ENCODE results near the gene TRIM62.

Gene TRIM62

DNA sequence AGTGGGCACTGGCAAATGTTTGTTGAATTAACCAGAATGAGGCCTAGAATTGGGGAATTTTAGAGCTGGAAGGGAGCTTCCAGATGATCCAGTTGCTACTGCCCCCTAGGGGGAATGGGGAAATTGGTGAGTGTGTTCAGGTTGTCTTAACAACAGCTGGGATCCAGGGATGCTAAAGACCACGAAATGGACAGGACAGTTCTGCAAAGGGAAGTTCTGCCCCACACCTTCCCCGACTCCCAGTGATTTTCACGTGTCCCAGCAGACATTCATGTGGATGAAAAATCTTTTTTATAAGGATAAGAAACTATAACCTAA, 33.9 kb downstream of the TRIM62 start:
- peaks cover 17% of the 10 kb centered on the region for H3K36me3 ChIP-seq (ENCODE audit: control insufficient read depth, insufficient read depth, low read length)
- 71 to 88% methylated on average over 1 of the region's 3 CpGs for whole genome bisulfite sequencing, 2 experiments (ENCODE audit: insufficient coverage in 2 of 2)
- H3K9me3 ChIP-seq (ENCODE audit: control insufficient read depth, low read length): no peaks in the 10 kb centered on the region
- no peak overlapping the region for H3K4me3 ChIP-seq (ENCODE audit: extremely low read depth, insufficient read depth, low read length, poor library complexity, severe bottlenecking)
- no peak overlapping the region for H3K27ac ChIP-seq (ENCODE audit: low read depth, low read length, severe bottlenecking)
- peaks cover 16% of the 10 kb centered on the region for H3K4me1 ChIP-seq (ENCODE audit: control insufficient read depth, insufficient read depth, low read length, poor library complexity, severe bottlenecking)

DNA sequence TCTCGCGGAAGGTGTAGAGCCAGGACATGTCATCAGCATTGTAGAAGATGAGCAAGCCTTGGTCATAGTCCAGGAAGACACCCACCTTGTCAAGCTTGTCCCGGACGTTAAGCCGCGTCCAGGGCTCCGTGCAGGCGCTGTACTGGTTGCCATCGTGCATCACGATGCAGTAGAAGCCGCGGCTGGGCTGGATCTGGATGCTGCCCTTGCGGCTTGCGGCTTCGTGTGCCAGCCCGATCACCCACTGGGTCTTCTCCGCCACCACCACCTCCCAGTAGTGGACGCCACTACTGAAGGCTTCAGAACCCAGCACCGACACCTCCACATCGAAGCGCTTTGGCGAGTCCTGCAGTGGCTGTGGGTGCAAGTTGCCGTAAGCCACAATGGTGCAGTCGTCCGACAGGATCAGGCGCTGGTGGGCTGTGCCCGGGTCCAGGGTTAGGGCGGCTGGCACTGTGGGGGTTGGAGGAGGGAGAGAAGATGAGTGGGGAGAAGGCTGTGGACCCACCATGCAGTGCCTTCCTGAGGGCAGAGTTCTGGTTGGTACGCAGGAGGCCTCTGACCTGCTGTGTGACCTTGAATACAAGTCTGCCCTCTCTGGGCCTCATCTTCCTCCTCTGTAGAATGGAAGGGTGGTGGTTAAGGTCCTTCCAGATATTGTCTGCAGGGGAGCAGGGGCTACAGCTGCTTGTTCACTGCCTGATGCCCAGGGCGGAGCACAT, 34.4 kb downstream of the TRIM62 start:
- whole genome bisulfite sequencing, 2 experiments (ENCODE audit: insufficient coverage in 2 of 2): 95 to 99% methylated on average over 20 to 30 of the region's 30 CpGs
- Histone ChIP-seq H3K27ac (ENCODE audit: low read depth, low read length, severe bottlenecking) (no peak overlapping the region), H3K4me3 (ENCODE audit: extremely low read depth, insufficient read depth, low read length, poor library complexity, severe bottlenecking) (no peak overlapping the region), H3K9me3 (ENCODE audit: control insufficient read depth, low read length) (no peaks in the 10 kb centered on the region), H3K4me1 (ENCODE audit: control insufficient read depth, insufficient read depth, low read length, poor library complexity, severe bottlenecking) (peaks cover 16% of the 10 kb centered on the region), H3K36me3 (ENCODE audit: control insufficient read depth, insufficient read depth, low read length) (peaks cover 17% of the 10 kb centered on the region)

DNA sequence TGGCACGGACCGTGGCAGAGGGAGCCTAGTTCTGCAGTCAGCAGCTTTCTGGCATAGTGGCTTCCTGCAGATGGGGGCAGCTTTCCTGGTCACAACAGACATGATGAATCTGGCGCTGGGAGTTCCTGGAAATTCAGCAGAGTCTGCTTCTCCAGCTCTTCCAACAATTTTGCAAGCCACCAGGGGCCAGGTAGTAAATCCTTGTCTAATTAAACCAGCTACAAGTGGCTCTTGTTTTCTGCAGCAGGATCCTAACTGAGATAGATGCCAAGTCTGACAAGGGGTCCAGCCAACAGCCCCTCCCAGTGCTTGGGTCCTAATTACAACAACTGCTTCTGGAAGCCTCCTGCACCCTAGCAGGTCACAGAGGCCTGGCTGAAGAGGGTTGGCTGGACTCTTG, 35.8 kb downstream of the TRIM62 start:
- H3K36me3 ChIP-seq (ENCODE audit: control insufficient read depth, insufficient read depth, low read length): peaks cover 17% of the 10 kb centered on the region
- no peaks in the 10 kb centered on the region for H3K9me3 ChIP-seq (ENCODE audit: control insufficient read depth, low read length)
- no peak overlapping the region for H3K4me3 ChIP-seq (ENCODE audit: extremely low read depth, insufficient read depth, low read length, poor library complexity, severe bottlenecking)
- no peak overlapping the region for H3K27ac ChIP-seq (ENCODE audit: low read depth, low read length, severe bottlenecking)
- H3K4me1 ChIP-seq (ENCODE audit: control insufficient read depth, insufficient read depth, low read length, poor library complexity, severe bottlenecking): peaks cover 31% of the 10 kb centered on the region
- 97% methylated on average over 3 of the region's 3 CpGs for WGBS, 2 experiments (ENCODE audit: insufficient coverage in 2 of 2)

DNA sequence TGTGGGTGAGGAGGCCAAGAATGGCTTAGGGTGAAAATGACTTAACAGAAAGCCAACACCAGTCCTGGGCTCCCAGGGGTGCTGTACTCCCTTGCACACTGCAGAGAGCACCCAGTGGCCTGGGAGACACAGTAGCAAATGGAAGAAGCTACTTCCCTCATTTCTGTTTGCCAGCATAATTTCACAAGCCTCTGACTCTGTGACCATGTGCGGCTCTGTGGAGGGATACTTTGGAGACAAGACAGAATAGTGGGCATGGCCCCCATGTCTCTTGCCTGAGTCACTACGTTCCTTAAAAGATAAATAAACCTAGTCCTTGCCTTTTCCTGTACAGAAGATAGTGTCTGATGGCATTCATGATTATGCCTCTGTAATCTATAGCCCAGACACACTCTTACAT, 38.1 kb downstream of the TRIM62 start:
- Histone ChIP-seq H3K27ac (ENCODE audit: low read depth, low read length, severe bottlenecking) (peak overlapping the region; percentile 71), H3K4me3 (ENCODE audit: extremely low read depth, insufficient read depth, low read length, poor library complexity, severe bottlenecking) (no peak overlapping the region), H3K4me1 (ENCODE audit: control insufficient read depth, insufficient read depth, low read length, poor library complexity, severe bottlenecking) (peaks cover 40% of the 10 kb centered on the region), H3K9me3 (ENCODE audit: control insufficient read depth, low read length) (no peaks in the 10 kb centered on the region), H3K36me3 (ENCODE audit: control insufficient read depth, insufficient read depth, low read length) (peaks cover 16% of the 10 kb centered on the region)
- 86 to 90% methylated on average over 1 to 2 of the region's 2 CpGs for WGBS, 2 experiments (ENCODE audit: insufficient coverage in 2 of 2)

DNA sequence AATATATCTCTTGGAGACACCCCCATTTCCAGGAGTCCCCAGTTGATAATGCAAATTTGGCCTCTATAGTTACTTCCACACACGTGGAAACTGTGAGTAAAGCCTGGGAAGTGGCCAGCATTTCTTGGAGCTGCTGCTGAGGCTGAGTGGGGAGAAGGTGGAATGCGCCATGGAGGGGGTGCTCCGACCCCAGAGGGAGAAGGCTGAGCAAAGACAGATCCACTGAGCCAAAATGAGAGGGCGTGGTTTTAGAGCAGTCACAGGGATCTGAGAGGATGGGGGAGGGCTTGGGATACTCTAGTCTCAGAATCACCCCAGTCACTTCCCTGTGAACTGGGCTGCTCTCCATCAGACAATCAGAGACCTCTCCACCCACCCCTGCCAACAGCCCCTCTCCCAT, 38.7 kb downstream of the TRIM62 start:
- Histone ChIP-seq H3K4me1 (ENCODE audit: control insufficient read depth, insufficient read depth, low read length, poor library complexity, severe bottlenecking) (peaks cover 40% of the 10 kb centered on the region), H3K27ac (ENCODE audit: low read depth, low read length, severe bottlenecking) (peak overlapping the region; percentile 71), H3K36me3 (ENCODE audit: control insufficient read depth, insufficient read depth, low read length) (peaks cover 10% of the 10 kb centered on the region), H3K4me3 (ENCODE audit: extremely low read depth, insufficient read depth, low read length, poor library complexity, severe bottlenecking) (no peak overlapping the region), H3K9me3 (ENCODE audit: control insufficient read depth, low read length) (no peaks in the 10 kb centered on the region)
- 58 to 73% methylated on average over 3 of the region's 4 CpGs for WGBS, 2 experiments (ENCODE audit: insufficient coverage in 2 of 2)

DNA sequence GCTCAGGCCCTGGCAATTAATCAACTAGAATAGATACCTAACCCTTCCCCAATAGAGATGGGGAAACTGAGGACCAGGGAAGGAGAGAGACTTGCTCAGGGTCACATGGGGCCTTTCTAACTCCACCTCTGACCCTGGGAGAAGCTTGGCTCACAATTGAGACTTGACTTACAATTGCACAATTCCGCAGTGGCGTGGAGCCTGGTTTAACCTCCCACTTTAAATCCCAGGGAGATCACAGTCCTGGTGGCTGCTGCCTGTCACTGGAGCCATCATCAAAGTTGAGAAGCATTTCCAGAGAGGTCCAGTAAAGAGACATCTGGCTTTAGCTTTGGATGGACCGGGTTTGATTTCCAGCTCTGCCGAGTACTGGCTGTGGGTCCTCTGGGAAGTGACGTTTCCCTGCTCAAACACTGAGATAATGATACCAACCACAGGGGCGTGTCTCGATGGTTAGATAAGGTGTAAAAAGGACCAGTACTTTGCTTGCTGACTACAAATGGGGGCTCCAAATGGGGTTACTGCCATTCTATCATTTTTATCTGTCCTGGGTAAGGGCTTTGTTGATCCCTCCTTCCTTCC, 39.3 kb downstream of the TRIM62 start:
- WGBS, 2 experiments (ENCODE audit: insufficient coverage in 2 of 2): 81 to 94% methylated on average over 6 to 7 of the region's 7 CpGs
- Histone ChIP-seq H3K36me3 (ENCODE audit: control insufficient read depth, insufficient read depth, low read length) (peaks cover 9% of the 10 kb centered on the region), H3K27ac (ENCODE audit: low read depth, low read length, severe bottlenecking) (no peak overlapping the region), H3K9me3 (ENCODE audit: control insufficient read depth, low read length) (no peaks in the 10 kb centered on the region), H3K4me1 (ENCODE audit: control insufficient read depth, insufficient read depth, low read length, poor library complexity, severe bottlenecking) (peaks cover 40% of the 10 kb centered on the region), H3K4me3 (ENCODE audit: extremely low read depth, insufficient read depth, low read length, poor library complexity, severe bottlenecking) (no peak overlapping the region)

DNA sequence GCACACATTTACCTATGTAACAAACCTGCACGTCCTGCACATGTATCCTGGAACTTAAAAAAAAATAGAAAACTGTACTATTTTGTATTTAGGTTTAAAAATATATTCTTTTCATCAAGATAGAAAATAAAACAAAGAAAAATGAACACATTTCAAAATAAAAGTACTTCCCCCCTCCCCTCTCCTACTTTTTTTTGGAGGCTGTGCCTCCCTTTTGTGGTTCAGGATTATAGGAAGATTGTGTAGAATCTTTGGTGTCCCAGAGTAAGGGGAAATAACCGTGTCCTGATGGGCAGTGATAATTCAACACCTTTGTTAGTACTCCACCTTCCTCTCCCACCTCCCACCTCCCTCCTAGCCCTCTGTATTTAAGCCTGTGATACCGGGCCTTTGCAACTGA, 40.1 kb downstream of the TRIM62 start:
- Histone ChIP-seq H3K4me3 (ENCODE audit: extremely low read depth, insufficient read depth, low read length, poor library complexity, severe bottlenecking) (no peak overlapping the region), H3K4me1 (ENCODE audit: control insufficient read depth, insufficient read depth, low read length, poor library complexity, severe bottlenecking) (peaks cover 40% of the 10 kb centered on the region), H3K27ac (ENCODE audit: low read depth, low read length, severe bottlenecking) (no peak overlapping the region), H3K9me3 (ENCODE audit: control insufficient read depth, low read length) (no peaks in the 10 kb centered on the region), H3K36me3 (ENCODE audit: control insufficient read depth, insufficient read depth, low read length) (peaks cover 5% of the 10 kb centered on the region)
- no CpG with 5 or more reads among the region's 3 CpGs for WGBS, 2 experiments (ENCODE audit: insufficient coverage in 2 of 2)

DNA sequence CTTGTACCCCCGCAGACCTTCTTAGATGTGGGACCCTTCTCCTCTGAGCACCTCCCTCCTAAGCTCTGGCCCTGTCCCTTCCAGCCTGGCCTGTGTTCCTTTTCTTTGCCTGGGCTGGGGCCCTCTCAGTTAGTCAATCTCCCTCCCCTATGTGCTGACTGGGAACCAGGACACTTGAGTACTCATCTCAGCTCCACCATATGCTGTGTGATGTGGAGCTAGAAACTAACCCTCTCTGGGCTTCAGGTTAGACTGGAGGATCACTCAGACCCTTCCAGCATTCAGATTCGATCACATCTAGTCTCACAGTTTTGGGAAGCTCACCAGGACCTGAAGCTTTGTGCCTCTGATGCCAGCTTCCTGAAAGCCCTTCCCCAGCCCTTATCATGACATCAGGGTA, 40.6 kb downstream of the TRIM62 start:
- H3K4me1 ChIP-seq (ENCODE audit: control insufficient read depth, insufficient read depth, low read length, poor library complexity, severe bottlenecking): peaks cover 40% of the 10 kb centered on the region
- no peak overlapping the region for H3K4me3 ChIP-seq (ENCODE audit: extremely low read depth, insufficient read depth, low read length, poor library complexity, severe bottlenecking)
- H3K27ac ChIP-seq (ENCODE audit: low read depth, low read length, severe bottlenecking): no peak overlapping the region
- H3K9me3 ChIP-seq (ENCODE audit: control insufficient read depth, low read length): no peaks in the 10 kb centered on the region
- 71 to 83% methylated on average over 2 of the region's 2 CpGs for WGBS, 2 experiments (ENCODE audit: insufficient coverage in 2 of 2)
- H3K36me3 ChIP-seq (ENCODE audit: control insufficient read depth, insufficient read depth, low read length): no peaks in the 10 kb centered on the region

DNA sequence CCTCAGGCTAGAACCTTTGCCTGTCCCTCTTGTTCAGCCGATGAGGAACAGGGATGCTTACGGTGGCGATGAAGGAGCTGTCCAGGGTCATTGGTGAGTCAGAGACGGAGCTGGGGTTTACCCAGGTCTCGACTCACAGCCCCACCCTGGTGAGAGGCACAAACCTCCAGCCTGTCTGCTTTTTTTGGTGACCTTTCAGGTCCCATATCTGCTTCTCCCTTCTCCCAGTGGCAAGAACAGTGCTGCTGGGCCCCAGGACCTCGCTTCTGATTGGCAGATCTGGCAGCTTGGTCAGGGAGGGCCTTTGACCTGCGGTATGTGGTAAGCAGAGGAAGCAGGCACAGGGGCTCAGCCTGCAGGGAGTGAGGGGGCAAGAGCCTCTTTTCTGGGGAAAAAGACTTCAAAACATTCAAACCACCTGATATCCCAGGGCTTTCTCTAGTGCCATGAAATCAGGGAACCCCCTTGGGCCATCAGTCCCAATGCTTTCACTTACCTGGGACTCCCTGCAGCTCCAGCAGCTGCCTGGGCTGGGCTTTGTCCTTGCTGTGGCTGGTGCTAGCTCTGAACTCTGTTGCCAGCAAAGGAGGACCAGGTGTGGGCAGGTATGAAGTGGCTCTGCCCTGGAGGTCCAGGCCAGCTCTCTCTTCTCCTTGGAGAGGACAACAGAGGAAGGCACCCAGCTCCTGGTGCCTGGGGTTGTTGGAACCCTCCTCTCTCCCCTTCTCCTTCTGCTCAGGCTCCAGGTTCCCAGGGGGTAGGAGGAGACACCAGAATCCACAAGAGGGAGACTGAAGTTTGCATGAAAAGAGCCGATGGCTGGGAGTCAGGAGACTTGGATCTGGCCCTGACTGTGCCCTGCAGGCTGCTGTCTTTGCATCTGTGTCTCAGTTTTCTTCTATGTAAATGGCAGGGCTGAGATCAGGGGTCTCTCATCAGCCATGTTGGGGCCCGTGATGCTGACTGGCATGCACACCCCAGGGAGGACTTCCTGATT, 41.4 kb downstream of the TRIM62 start:
- H3K27ac ChIP-seq (ENCODE audit: low read depth, low read length, severe bottlenecking): peak overlapping the region; percentile 16
- peaks cover 40% of the 10 kb centered on the region for H3K4me1 ChIP-seq (ENCODE audit: control insufficient read depth, insufficient read depth, low read length, poor library complexity, severe bottlenecking)
- WGBS, 2 experiments (ENCODE audit: insufficient coverage in 2 of 2): 54 to 61% methylated on average over 6 to 7 of the region's 9 CpGs
- H3K9me3 ChIP-seq (ENCODE audit: control insufficient read depth, low read length): no peaks in the 10 kb centered on the region
- no peaks in the 10 kb centered on the region for H3K36me3 ChIP-seq (ENCODE audit: control insufficient read depth, insufficient read depth, low read length)
- no peak overlapping the region for H3K4me3 ChIP-seq (ENCODE audit: extremely low read depth, insufficient read depth, low read length, poor library complexity, severe bottlenecking)

DNA sequence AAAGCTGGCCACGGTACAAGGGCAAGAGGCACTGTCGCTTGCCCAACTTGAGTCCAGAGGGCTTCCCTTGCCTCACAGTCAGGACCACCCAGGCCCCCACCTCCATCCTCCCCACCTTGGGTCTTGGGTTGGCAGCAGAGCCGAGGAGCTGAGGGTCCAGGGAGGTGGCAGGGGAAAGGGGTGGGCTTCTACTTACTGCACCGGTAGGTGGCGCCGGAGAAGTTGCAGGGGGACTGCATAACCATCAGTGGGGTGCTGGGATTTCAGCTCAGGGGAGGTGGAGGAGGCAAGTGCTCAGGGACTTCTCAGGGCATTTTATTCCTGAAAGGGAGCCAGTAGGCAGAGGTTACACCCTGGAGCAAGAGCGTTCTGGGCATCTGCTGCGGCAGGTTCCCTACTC, 44.0 kb downstream of the TRIM62 start:
- 26 to 50% methylated on average over 5 of the region's 8 CpGs for WGBS, 2 experiments (ENCODE audit: insufficient coverage in 2 of 2)
- Histone ChIP-seq H3K36me3 (ENCODE audit: control insufficient read depth, insufficient read depth, low read length) (no peaks in the 10 kb centered on the region), H3K4me3 (ENCODE audit: extremely low read depth, insufficient read depth, low read length, poor library complexity, severe bottlenecking) (no peak overlapping the region), H3K4me1 (ENCODE audit: control insufficient read depth, insufficient read depth, low read length, poor library complexity, severe bottlenecking) (peaks cover 27% of the 10 kb centered on the region), H3K9me3 (ENCODE audit: control insufficient read depth, low read length) (no peaks in the 10 kb centered on the region), H3K27ac (ENCODE audit: low read depth, low read length, severe bottlenecking) (no peak overlapping the region)

All from mesodermal cell (in vitro differentiated cells).